CD4-positive, alpha-beta T cell treated with Interleukin-17A for 4 hours (primary cell): ENCODE measurements around the gene MARCHF4.

Experiments
- DNase-seq: peaks from one replicate; pipeline ENCODE4 v3.0.0-alpha.2; 2020; ENCODE audit warnings: mixed read lengths

MARCHF4 gene

GRCh38 chr2:216371721-216372702 is at the start of gene MARCHF4:
MARCHF4 (minus strand) TSS chr2:216372483; CDS start chr2:216370260, 2,223 bp downstream.
- DNase-seq, result peak; percentile 72

DNA sequence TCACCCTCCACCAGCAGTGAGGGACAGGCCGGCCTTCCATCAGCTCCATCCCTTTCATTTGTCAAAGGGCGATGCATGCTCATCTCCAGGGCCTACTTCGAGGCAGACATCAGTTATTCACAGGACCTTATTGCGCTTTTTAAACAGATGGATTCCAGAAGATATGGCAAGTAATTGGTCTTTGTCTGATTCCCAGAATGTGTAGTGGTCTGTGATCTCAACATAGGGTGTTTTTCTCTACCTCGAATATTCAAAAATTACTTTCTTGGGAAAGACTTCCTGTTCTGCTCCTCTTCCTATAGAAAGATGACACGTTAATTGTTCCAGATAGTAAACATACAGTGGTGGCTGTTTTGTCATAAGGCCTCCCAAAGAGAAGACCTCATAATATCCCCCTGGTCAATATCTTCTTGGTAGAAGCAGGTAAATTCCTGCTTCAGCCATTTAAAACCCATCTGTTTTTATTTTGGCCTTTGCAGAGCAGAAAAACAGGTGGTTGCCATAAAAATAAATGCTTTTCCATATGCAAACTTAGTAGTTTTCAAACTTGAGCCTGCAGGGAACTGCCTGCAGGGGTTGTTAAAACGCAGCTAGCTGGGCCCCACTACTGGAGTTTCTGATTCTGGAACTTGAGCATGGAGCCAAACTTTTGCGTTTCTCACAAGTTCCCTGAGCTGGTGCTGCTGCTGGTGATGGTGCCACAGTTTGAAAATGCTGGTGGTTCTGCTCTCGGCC is 48.3 kb upstream of the MARCHF4 start:
- no peak for DNase-seq

DNA sequence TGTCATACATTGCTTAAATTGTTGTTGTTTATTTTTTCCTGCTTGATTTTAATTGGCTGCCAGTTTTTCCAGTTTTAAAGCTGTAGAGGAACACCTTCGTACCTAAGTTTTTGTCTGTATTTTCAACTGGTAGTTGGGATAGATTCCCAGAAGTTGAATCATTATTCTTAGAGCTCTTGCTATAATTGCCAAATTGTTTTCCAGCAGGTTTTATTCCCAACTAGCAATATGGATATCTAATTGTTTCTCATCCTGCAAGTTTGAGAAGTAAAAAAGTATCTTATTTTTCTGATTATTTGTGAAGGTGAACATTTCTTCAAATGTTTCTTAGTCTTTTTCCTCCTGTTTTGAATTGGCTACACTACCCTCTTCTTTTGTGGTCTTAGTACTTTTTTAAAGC is 46.7 kb upstream of the MARCHF4 start:
- DNase-seq, result no peak

DNA sequence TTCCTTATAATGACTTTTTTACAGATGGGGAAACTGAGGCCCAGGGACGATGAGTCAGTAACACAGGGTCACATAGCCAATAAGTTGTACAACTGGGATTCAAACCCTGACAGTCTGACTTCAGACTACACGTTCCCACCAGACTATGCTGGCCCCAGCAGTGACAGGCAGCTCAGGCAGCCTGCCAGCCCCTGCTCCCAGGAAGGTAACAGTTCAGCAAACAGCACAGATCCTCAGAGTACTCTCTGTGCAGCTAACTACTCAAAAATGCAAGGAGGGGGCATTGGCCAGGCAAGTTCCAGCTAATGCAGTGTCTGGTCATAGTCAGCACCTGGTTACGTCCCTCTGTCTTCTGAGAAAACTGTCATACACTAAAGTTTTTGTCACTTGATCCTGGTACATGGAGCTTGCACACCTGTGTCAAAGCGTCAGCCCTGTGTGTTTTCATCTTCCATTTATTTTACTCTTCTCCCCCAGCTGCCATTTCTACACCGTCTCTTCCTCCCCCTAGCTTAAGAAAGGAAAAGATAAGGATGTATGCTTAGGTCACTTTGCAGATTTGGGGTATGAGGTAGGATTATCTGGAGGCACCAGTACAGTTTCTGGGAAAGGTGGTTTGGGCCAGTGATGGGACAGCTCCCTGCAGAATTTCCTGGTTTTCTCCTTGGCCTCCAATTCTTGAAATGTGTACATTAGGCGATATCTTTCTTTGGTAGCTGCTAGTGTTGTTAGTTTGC is 44.5 kb upstream of the MARCHF4 start:
- no peak for DNase-seq

GRCh38 chr2:216415541-216415940 is 43.3 kb upstream of the MARCHF4 start:
- no peak for DNase-seq

DNA sequence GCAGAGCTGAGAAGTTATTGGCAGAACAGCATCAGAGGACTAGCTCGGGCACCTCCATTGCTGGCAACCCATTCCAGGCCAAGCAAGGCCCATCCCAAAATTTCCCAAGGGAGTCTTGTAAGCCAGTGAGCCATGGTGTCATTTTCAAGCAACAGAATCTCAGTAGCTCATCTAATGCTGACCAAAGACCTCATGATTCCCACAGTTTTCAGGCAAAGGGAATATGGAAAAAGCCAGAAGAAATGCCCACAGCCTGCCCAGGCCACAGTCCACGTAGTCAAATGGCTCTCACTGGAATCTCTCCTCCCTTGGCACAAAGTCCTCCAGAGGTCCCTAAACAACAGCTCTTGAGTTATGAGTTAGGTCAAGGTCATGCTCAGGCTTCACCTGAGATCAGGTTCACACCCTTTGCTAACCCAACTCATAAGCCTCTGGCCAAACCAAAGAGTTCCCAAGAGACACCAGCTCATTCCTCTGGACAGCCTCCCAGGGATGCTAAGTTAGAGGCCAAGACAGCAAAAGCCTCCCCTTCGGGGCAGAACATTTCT is 42.6 kb upstream of the MARCHF4 start:
- no peak for DNase-seq

DNA sequence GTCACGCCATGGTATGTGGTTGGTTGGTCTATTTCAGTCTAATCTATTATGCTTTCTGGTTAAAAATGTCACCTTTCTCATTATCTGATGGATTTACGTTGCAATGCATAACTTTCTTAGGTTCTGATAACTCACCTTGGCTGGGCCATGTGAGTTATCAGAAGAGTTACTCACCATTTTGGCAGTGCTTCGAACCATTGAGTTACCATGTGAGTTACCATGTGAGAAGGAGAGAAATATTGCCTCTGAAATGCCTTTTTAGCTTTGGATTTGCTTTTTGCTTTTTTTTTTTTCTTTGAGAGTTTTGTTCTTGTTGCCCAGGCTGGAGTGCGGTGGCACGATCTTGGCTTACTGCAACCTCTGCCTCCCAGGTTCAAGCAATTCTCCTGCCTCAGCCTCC is 41.6 kb upstream of the MARCHF4 start:
- DNase-seq, result no peak

DNA sequence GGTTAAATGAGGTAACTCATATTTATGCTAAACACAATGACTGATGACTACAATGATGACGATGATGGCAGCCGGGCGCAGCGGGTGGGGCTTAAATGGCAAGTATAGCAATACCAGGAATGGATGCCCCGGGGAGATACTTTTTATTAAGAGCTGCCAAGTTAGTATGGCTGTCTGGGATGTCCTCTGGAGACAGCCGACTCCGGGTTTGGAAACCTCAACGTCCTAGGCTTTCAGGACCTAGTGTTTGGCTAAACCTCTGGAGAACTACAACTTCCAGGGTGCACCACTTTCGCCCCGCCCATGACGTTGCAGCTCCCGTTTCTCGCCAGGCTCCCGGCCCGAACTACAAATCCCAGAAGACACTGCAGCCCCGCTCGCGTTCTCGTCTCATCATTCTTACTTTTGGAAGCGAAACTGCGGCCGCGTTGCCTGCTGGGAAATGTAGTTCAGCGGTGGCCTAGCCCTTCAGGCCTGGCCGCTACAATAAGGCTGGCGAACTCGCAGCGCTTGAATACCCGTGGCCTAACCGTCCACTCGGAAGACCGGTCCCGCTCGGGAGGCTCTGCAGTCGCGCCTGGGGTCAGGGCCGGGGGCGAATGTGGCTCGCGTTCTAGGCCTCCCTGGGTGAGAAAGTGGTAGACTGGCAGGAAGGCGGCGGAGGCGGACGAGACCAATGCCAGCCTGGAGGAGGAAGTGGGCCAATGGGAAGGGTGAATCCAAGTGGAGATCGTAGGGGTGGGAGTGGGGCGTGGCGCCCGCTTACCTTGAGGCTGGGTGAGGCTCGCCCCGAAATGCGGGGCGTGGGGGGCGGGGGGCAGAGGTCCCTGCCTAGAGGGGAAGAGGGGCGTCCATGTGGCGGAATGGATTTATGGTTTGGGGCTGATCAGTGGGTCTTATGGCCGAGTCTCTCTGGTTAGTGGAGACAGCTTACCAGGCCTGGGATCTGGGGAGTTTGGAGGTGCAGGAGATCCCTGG is 40.0 kb upstream of the MARCHF4 start, which contains the start of gene SMARCAL1:
Gene SMARCAL1 (plus strand): TSS at position 463 of the 978 bp plus-strand sequence. CDS start 2,221 bp downstream, outside the sequence.
- peak; percentile 99 for DNase-seq

DNA sequence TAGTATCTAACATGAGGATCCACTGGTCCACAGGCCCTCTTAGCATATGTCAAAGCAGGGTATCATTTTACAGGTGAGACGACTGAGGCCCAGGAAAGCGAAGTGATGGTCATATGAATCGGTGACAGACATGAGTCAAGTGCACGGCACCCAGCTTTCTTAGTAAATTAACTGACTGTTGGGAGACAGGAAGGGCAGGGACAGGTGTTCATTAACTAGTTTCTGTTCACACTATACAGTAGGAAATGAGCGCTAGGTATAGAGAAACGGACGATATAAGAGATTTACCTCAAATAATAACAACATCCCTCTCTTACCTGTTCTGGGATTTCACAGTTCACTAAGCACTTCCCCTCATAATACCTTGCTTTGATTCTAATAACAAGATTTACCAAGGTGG is 38.3 kb upstream of the MARCHF4 start:
- DNase-seq, result no peak

DNA sequence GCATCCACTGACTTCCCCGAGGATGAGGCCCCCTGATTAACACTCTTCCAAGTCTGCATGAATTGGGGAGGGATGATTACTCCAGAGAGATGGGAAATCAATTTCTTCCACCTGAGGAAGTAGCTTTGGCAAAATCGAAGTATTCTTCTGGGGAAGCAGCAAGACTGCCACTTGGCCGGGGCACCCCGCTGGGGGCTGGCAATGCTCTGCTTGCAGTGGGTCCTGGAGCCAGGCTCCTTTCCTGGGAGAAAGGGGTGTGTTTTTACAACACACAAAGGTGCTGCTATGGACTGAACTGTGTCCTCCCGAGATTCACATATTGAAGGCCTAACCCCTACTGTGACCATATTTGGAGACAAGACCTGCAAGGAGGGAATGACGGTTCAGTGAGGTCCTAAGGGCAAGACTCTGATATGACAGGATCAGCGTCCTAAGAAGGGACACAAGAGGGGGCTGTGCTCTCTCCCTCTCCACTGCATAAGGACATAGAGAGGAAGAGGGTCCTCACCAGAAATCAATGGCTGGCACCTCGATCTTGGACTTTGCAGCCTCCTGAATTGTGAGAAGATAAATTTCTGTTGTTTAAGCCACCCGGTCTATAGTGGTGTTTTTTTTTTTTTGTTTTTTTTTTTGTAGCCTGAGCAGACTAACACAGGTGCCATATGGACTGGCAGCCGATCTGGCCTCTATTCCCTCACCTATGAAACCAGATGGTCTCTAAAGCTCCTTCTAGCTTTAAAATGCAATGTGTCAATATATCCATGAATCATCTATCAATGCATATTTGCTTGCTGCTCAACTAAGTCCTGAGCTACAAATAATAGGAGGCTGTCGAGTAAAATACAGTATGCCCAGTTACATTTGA is 36.4 kb upstream of the MARCHF4 start:
- DNase-seq, result no peak

- no peak for DNase-seq
These were observed 34.5 kb upstream of the MARCHF4 start for GRCh38 chr2:216406826-216407225.

DNA sequence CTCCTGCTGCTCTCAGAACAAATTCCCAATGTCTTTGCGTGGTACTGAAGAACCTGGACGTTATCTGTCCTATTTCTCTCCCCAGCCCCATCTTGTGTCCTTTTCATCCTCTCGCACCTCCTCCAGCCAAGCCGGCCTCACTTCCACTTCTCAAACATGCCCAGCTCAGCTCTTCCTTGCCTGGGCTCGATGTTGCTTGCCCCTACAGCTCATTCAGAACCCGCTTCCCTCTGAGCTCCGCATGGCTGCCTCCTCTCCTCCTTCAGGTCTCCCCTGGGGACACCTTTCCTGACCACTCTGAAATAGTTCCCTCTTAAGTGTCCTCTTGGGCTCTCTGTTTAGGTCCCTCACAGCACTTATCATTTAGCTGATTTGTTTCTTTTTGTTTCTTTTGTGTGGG is 33.3 kb upstream of the MARCHF4 start:
- DNase-seq, result no peak

- DNase-seq, result peak; percentile 63
These were observed 31.8 kb upstream of the MARCHF4 start for GRCh38 chr2:216404010-216404618.

DNA sequence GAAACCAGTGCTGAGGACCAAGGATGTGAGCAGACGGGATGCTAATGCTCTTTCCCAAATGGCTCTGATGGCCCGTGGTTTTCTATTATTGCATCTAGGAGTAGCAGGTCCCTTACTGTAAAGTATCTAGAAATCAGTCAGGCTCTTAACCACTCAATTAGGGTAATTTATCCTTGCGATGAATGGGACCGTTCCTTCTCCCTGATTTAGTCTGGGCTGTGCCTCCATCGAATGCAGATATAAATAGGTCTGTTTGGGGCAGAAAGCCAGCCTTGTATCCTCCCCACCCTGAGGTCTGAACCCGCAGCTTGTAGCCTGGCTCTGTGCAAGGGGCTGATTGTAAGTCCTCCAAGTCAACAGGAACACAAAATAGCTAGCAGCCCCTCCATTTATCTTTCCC is 30.5 kb upstream of the MARCHF4 start:
- DNase-seq, result no peak

GRCh38 chr2:216399621-216400020 is 27.3 kb upstream of the MARCHF4 start:
- no peak for DNase-seq

GRCh38 chr2:216394881-216395280 is 22.6 kb upstream of the MARCHF4 start:
- no peak for DNase-seq

GRCh38 chr2:216392945-216393840 is 20.9 kb upstream of the MARCHF4 start:
- no peak for DNase-seq

- DNase-seq, result no peak
These were observed 19.8 kb upstream of the MARCHF4 start for GRCh38 chr2:216392018-216392562.

GRCh38 chr2:216391401-216391800 is 19.1 kb upstream of the MARCHF4 start:
- no peak for DNase-seq
